HG03135 (cell line): ENCODE data around the gene IL3RA.
"Not testable (repeated sequence)": the region's sequence is repeated elsewhere in the genome, so short reads cannot be mapped to it uniquely, and the experiment has no call there.

Experiments used
- ATAC-seq: cut with Tn5 transposase; IDR thresholded peaks from one replicate; pipeline ENCODE4 v1.9.1; 2021; ENCODE audit warnings: mild to moderate bottlenecking, moderate library complexity; ENCODE audit not compliant: unreplicated experiment

Gene IL3RA

DNA sequence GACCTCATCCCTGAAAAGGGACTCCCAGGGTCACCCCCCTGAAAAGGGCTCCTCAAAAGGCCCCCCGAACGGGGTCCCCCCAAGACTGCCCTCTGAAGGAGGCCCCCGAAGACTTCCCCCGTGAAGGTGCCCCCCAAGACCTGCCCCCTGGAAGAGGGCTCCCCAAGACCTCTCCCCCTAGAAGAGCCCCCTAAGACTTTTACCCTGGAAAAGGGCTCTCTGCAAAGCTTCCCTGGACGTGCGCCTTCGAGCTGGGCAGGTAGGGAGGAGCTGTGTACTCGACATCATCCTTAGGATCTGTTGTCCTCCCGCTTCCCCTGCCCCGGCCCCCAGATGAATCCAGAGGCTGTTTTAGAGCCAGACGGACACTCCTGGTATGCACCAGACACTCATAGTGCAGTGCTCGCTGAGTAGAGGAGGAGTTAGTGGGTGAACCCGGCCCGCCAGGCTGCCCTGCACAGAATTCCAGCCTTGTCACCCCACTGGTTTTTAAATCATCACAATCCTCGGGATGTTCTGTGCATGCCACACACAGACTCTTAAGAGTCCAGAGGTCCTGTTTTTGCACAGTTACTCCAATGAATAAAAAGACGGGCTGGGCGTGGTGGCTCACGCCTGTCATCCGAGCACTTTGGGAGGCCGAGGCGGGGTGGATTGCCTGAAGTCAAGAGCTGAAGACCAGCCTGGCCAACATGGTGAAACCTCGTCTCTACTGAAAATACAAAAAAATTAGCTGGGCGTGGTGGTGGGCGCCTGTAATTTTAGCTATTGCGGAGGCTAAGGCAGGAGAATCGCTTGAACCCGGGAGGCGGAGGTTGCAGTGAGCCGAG lies 61.1 kb downstream of the IL3RA start:
- ATAC-seq = no peak

GRCh38 chrX:1398431-1399340 lies 62.1 kb downstream of the IL3RA start:
- no peak for ATAC-seq

DNA sequence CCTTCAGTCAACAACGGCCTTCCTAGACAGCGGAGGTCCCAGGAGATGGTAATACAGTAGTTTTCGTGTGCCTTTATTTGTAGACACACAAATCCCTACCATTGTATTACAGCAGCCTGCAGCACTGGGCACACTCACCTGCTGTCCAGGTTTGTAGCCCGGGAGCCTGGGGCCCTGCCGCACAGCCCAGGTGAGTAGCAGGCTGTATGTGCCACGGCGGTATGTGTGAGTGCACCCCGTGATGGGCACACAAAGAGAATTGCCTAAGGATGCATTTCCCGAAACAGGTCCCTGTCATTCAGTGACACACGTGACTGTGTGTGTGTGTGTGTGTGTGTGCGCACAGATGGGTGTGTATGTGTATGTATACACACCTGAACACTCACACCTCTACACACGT lies 63.5 kb downstream of the IL3RA start:
- no peak for ATAC-seq

- no peak for ATAC-seq
Observed at GRCh38 chrX:1400742-1401471, 64.3 kb downstream of the IL3RA start.

DNA sequence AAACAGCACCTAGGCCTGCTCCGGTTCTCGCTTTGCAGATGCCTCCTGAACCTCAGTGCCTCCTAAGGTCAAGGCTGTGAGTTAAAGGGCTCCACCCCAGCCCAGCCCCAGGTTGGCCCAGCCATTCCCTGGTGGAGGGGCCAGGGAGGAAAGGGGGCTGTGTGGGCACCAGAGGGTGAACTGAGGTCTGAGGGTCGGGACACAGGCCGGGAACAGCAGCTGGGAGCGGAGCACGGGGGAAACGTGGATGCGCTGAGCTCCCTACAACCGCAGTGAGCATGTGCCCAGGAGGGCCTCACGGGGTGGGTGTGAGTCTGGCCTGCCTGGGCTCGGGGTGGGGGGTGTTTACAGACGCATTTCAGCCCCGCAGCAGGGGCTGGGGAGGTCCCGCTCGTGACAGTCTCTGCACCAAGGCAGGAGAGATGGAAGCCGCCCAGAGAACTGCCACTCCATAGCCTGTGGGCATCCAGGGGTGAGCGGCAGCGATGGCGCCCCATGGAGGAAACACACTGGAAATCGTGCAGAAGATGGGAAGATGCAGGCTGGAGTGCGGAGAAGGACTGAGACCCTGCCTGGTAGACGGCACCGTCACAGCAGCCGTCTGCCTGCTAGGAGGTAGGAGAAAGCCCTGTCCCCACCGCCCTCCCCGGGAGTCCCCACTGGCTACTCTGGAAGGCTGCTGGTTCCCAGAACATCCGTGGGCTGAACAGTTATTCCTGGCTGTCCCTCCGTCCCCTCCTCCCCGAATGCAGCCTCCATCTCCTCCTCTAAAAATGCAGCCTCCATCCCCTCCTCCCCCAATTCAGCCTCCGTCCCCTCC lies 65.2 kb downstream of the IL3RA start:
- ATAC-seq = no peak

- ATAC-seq = no peak
Observed at GRCh38 chrX:1403228-1403627, 66.6 kb downstream of the IL3RA start.

GRCh38 chrX:1403867-1404266 lies 67.3 kb downstream of the IL3RA start:
- ATAC-seq = not testable (repeated sequence)

- not testable (repeated sequence) for ATAC-seq
Observed at GRCh38 chrX:1405769-1406168, 69.2 kb downstream of the IL3RA start.

GRCh38 chrX:1407035-1407434 lies 70.5 kb downstream of the IL3RA start:
- no peak for ATAC-seq

DNA sequence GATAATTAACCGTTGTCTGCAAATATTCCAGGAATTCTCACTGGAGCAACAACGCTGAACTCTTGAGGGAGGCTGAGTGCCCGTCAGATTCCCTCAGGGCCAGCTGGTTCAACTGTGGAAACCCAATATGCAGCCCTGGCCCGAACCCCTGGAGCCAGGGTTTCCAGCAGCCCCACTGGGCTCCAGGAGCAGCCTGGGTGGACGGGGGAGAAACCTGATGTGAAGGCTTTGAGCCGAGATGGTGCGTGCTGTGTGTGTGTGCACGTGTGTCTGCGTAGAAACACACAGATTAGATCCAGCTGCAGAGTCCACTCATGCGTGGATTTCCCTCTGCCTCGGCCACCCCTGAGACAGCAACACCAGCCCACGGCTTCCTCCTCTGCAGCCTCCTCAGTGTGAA lies 74.7 kb downstream of the IL3RA start:
- no peak for ATAC-seq

- ATAC-seq = no peak
Observed at GRCh38 chrX:1412551-1413161, 76.1 kb downstream of the IL3RA start.

DNA sequence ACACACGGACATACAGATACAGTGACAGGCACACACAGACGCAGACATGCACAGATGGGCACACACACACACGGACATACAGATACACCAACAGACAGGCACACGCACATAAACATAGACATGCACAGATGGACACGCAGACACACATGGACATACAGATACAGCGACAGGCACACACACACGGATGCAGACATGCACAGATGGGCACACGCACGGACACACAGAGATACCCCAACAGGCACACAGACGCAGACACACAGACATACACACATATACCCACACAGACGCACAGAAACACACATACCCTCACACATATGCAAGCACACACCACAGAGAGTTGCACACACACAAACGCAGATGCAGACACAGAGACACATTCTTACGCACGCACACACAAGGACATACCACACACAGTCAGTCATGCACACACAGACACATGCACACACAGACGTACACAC lies 79.8 kb downstream of the IL3RA start:
- ATAC-seq = no peak

DNA sequence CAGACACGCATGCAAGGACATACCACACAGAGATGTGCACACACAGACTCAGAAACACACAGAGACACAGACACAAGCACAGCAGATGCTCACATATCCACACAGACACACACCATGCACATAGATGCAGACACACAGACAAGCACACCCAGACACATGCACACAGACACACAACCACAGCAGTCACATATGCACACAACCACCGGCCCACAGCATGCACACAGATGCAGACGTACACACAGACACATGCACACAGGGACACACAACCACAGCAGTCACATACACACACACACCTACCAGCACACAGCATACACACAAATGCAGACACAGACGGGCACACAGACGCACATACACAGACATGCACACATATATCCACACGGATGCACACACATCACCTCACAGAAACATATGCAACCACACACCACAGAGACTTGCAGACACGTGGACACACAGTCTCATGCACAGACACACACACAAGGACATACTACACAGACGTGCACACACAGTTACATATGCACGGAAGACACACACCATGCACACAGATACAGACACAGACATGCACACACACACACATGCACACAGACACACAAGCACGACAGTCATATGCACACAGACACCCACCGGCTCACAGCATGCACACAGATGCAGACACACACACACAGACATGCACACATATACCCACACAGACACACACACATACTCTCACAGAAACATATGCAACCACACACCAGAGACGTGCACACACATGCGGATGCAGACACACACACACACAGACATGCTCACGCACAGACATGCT lies 80.6 kb downstream of the IL3RA start:
- ATAC-seq = no peak

DNA sequence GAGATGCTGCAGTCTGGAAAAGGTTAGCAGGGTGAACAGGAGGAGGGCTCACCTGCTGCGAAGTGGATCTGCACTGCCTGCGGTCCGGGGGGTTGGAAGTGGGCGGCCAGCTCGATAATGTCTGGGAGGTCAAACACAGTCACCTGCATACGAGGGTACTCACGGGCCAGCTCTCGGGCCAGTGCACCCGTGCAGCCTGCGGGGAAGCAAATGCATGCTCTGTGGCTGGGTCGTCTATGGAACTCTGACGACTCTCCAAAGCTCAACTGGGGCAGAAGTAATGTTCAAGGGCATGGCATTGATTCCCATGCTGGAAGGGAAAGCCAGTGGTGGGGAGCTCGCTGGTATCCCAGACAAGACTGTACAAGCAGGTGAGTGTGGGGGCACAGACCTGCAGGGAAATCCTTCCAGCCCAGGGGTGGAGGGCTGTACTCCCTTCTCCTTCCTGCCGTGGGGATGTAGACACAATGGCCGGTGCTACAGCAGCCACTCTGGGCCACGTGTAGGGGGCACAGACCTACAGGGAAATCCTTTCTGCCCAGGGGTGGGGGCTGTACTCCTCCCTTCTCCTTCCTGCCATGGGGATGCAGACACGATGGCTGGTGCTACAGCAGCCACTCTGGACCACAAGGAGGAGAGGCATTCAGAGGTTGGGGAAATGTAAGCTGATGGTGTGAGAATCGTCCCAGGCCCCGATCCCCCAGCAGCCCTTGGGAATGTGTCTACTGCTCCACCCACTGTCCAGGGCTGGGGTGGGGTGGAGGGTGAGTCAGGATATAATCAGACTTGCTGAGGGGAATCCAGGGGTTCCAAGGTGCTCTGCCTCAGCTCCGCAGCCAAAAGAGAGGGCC lies 81.6 kb downstream of the IL3RA start:
- ATAC-seq = no peak

GRCh38 chrX:1418901-1419544 lies 82.4 kb downstream of the IL3RA start:
- no peak for ATAC-seq

DNA sequence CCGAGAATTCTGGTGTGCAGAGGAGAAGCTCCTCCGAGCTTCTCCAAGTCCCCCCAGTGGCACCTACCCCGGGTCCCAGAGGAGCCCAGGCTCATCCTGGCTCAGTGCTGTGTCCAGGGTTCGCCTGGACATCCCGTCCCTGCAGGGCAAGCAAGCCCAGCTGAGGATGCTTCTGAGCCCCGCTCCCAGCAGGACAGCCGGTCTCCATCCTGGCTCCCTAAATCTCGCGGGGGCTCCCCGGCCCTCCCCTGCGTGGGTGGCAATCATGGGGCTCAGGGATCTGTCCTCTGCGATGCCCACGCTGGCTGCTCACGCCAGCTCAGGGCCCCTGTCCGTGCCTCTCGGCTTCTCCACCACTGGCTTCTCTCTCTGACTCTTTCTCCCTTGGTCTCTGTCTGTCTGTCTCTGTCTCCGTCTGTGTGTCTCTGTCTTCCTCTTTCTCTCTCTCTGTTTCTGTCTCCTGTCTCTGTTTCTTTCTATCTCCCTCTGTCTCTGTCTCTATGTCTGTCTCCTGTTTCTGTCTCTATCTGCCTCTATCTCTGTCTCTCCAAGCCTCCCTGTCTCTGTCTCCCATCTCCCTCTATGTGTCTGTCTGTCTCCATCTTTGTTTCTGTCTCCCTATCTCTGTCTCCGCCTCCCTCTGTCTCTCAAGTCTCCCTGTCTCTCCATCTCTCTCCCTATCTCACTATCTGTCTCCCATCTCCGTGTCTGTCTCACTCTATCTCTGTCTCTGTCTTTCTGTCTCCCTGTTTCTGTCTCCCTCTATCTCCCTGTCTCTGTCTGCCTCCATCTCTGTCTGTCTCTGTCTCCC lies 83.2 kb downstream of the IL3RA start:
- ATAC-seq = no peak

DNA sequence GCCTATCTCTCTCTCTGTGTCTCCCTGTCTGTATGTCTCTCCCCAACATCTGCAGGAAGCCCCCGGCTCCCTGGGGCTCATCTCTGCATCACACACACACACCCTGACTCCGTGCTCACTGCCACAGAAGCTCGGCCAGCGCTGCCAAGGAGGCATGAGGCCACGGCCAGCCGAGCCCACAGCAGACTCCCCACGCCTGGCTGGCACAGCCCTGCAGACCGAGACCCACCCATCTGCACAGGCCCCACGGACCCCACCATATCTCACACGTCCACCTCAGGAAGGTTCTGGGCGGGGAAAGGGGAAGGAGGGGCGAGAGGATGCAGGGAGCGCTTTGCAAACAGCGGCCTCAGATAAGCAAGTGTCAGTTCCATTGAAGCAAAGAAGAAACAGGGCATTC lies 83.8 kb downstream of the IL3RA start:
- ATAC-seq = no peak
